GM12878 (cell line): Measurements from ENCODE around the gene CHD9.

ENCODE experiments used
- ATF2 ChIP-seq: IDR thresholded peaks from 2 replicates; pipeline ENCODE4 v1.6.1; 2012; ENCODE audit warnings: low read length, inconsistent platforms
- CTCF ChIP-seq, 3 experiments: IDR thresholded peaks in 2 of 3; conservative IDR thresholded peaks in 1 of 3; 2 replicates each; pipeline ENCODE4 v1.5.1; 2011; ENCODE audit warnings: low read depth in 3 of 3, low read length in 3 of 3, mild to moderate bottlenecking in 3 of 3, control low read depth in 2 of 3, moderate library complexity in 2 of 3, inconsistent platforms in 1 of 3, mixed read lengths in 1 of 3; ENCODE audit not compliant: control insufficient read depth in 2 of 3, insufficient read depth in 1 of 3; ENCODE audit errors: extremely low read depth in 1 of 3
- POLR2A ChIP-seq: IDR thresholded peaks from 2 replicates; pipeline ENCODE4 v1.6.1; 2011; ENCODE audit warnings: low read depth, mild to moderate bottlenecking, low read length
- REST ChIP-seq: IDR thresholded peaks from 2 replicates; pipeline ENCODE4 v1.6.1; 2012; ENCODE audit warnings: mild to moderate bottlenecking, low read depth, low read length
- SUZ12 ChIP-seq: fragments of 200-600 bp; sonication (generic); IDR thresholded peaks from one replicate; pipeline ENCODE4 v1.6.1; 2018; ENCODE audit warnings: antibody characterized with exemption, mild to moderate bottlenecking; ENCODE audit not compliant: unreplicated experiment

DNA sequence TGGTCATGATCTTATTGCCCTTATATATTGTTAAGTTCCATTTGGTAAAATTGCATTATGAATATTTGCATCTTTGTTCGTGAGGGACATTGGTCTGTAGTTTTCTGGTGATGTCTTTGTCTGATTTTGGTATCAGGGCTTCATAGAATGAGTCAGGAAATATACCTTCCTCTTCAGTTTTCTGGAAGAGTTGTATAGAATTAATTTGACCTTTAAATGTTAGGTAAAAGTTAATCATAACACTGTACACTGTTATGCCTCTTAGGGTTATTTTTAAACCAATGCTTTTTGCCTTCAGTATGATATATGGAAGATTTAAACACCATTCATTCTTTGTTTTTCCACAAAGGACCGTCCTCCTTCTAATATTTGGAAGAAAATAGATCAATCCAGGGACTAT, 180.0 kb downstream of the CHD9 start:
- TF ChIP-seq CTCF (IDR thresholded peaks at IDR 0.05 in 2 of 3, conservative IDR thresholded peaks at IDR 0.05 in 1 of 3; ENCODE audit: control insufficient read depth in 2 of 3, extremely low read depth in 1 of 3, insufficient read depth in 1 of 3, low read depth in 3 of 3, low read length in 3 of 3) (no peak), POLR2A (no peak), REST (no peak), ATF2 (no peak), SUZ12 (no peak)
